NCI-H2196 (cell line): ENCODE results near the gene CPNE9.

ENCODE experiments used
- DNase-seq: peaks from one replicate; lab custom pipeline; 2025; ENCODE audit not compliant: unreplicated experiment; lab: John Stamatoyannopoulos, UW

Gene CPNE9

GRCh38 chr3:9686050-9686550, 17.5 kb upstream of the CPNE9 start:
- no peak for DNase-seq

GRCh38 chr3:9686703-9687102, 16.9 kb upstream of the CPNE9 start:
- no peak for DNase-seq

- DNase-seq, result no peak
These were observed 16.1 kb upstream of the CPNE9 start for GRCh38 chr3:9687514-9687913.

GRCh38 chr3:9688961-9689360, 14.7 kb upstream of the CPNE9 start:
- DNase-seq, result no peak

- DNase-seq, result no peak
These were observed 13.9 kb upstream of the CPNE9 start for GRCh38 chr3:9689757-9690156.

- no peak for DNase-seq
These were observed 12.9 kb upstream of the CPNE9 start for GRCh38 chr3:9690451-9691450.

GRCh38 chr3:9691636-9692035, 12.0 kb upstream of the CPNE9 start:
- DNase-seq, result no peak

- no peak for DNase-seq
These were observed 11.2 kb upstream of the CPNE9 start for GRCh38 chr3:9692416-9692815.

- no peak for DNase-seq
These were observed 8.3 kb upstream of the CPNE9 start for GRCh38 chr3:9695345-9695744.

- no peak for DNase-seq
These were observed 7.9 kb upstream of the CPNE9 start for GRCh38 chr3:9695746-9696145.

GRCh38 chr3:9696480-9697220, 7.0 kb upstream of the CPNE9 start:
- peak; percentile 1 for DNase-seq

GRCh38 chr3:9697892-9698291, 5.7 kb upstream of the CPNE9 start:
- no peak for DNase-seq

GRCh38 chr3:9698293-9698692, 5.3 kb upstream of the CPNE9 start:
- DNase-seq, result no peak

- DNase-seq, result no peak
These were observed 3.1 kb upstream of the CPNE9 start for GRCh38 chr3:9700536-9700935.

- DNase-seq, result no peak
These were observed 2.6 kb upstream of the CPNE9 start for GRCh38 chr3:9701006-9701405.

- no peak for DNase-seq
These were observed 1.9 kb upstream of the CPNE9 start for GRCh38 chr3:9701711-9702110.

GRCh38 chr3:9703240-9703639, 393 bp upstream of the CPNE9 start:
- no peak for DNase-seq

GRCh38 chr3:9704347-9705322, 1.0 kb downstream of the CPNE9 start:
- DNase-seq, result peak; percentile 32

GRCh38 chr3:9710174-9710739, 6.6 kb downstream of the CPNE9 start:
- DNase-seq, result no peak

GRCh38 chr3:9712415-9712814, 8.8 kb downstream of the CPNE9 start:
- no peak for DNase-seq
